CD14-positive monocyte (primary cell): ENCODE measurements around the gene MACF1. TPM values are rescaled to one million over a fixed set of nuclear protein-coding genes. Genes with fewer than 3 reads are reported as not detected.
A peak's percentile ranks its signal among the peaks of the same experiment; 100 is the strongest.

Experiments
- DNase-seq, 3 donors: peaks; one replicate each; pipeline ENCODE4 v3.0.0-alpha.2; 2011 to 2022
- H2AFZ ChIP-seq: 2 replicates; pipeline ENCODE4 v1.6.0; 2012; ENCODE audit warnings: mild to moderate bottlenecking, low read depth, low read length, inconsistent platforms; ENCODE audit not compliant: insufficient read depth, poor library complexity, severe bottlenecking
- H3K27ac ChIP-seq, 2 donors: 1 replicate in 1 of 2; 2 replicates in 1 of 2; pipeline ENCODE4 v1.5.1; 2012 to 2013; ENCODE audit warnings: low read length in 2 of 2, control low read depth in 1 of 2, inconsistent platforms in 1 of 2, low read depth in 1 of 2, mild to moderate bottlenecking in 1 of 2
- H3K27me3 ChIP-seq, 2 donors: one replicate each; pipeline versions ENCODE4 v1.6.0 to v1.6.1; 2011 to 2013; ENCODE audit warnings: low read length in 2 of 2; ENCODE audit not compliant: control insufficient read depth in 2 of 2, insufficient read depth in 2 of 2
- H3K36me3 ChIP-seq, 2 donors: replicated peaks in 1 of 2; 1 replicate in 1 of 2; 2 replicates in 1 of 2; pipeline versions ENCODE4 v1.5.1 to v1.6.1; 2012 to 2013; ENCODE audit warnings: low read length in 2 of 2, control low read depth in 1 of 2, inconsistent platforms in 1 of 2, mild to moderate bottlenecking in 1 of 2; ENCODE audit not compliant: insufficient read depth in 2 of 2, control insufficient read depth in 1 of 2
- H3K4me1 ChIP-seq, 2 donors: 1 replicate in 1 of 2; 2 replicates in 1 of 2; pipeline versions ENCODE4 v1.5.1 to v1.6.1; 2012 to 2013; ENCODE audit warnings: low read length in 2 of 2, control low read depth in 1 of 2, inconsistent platforms in 1 of 2, mild to moderate bottlenecking in 1 of 2, moderate library complexity in 1 of 2; ENCODE audit not compliant: insufficient read depth in 2 of 2, control insufficient read depth in 1 of 2
- H3K4me2 ChIP-seq: replicated peaks from 2 replicates; pipeline ENCODE3; 2012; ENCODE audit warnings: low read length, moderate library complexity, mild to moderate bottlenecking; ENCODE audit not compliant: poor library complexity, severe bottlenecking; ENCODE audit errors: extremely low read depth
- H3K4me3 ChIP-seq, 3 experiments: fragments of 200-600 bp in 1 of 3; sonication (generic) in 1 of 3; replicated peaks in 1 of 3; 1 replicate in 2 of 3; 2 replicates in 1 of 3; pipeline ENCODE4 v1.5.1; 2011 to 2013; ENCODE audit warnings: low read length in 3 of 3, mild to moderate bottlenecking in 3 of 3, control low read depth in 2 of 3, low read depth in 2 of 3, inconsistent platforms in 1 of 3, moderate library complexity in 1 of 3
- H3K79me2 ChIP-seq: 2 replicates; pipeline ENCODE4 v1.6.0; 2012; ENCODE audit warnings: mild to moderate bottlenecking, control low read depth, inconsistent platforms, low read length, moderate library complexity; ENCODE audit not compliant: insufficient read depth
- H3K9ac ChIP-seq: 2 replicates; pipeline ENCODE4 v1.6.0; 2017; ENCODE audit warnings: low read length, mild to moderate bottlenecking; ENCODE audit not compliant: insufficient read depth, poor library complexity, severe bottlenecking
- H3K9me3 ChIP-seq, 2 donors: replicated peaks in 1 of 2; 1 replicate in 1 of 2; 2 replicates in 1 of 2; pipeline versions ENCODE4 v1.5.1 to v1.6.1; 2012 to 2013; ENCODE audit warnings: low read length in 2 of 2, control low read depth in 1 of 2; ENCODE audit not compliant: control insufficient read depth in 1 of 2, insufficient read depth in 1 of 2
- H4K20me1 ChIP-seq: 2 replicates; pipeline ENCODE4 v1.6.0; 2012; ENCODE audit warnings: mild to moderate bottlenecking, low read length, control low read depth, moderate library complexity; ENCODE audit not compliant: insufficient read depth
- H3K27ac Mint-ChIP-seq, 7 donors: one replicate each; pipeline ENCODE4 v1.8.0; 2020; ENCODE audit warnings: mild to moderate bottlenecking in 7 of 7, mixed read lengths in 7 of 7, moderate library complexity in 6 of 7, inconsistent platforms in 2 of 7
- H3K27me3 Mint-ChIP-seq, 3 donors: one replicate each; pipeline ENCODE4 v1.8.0; 2021 to 2022; ENCODE audit warnings: low read depth in 3 of 3, mild to moderate bottlenecking in 3 of 3, mixed read lengths in 3 of 3, moderate library complexity in 3 of 3, inconsistent platforms in 1 of 3
- H3K36me3 Mint-ChIP-seq, 2 donors: one replicate each; pipeline ENCODE4 v1.8.0; 2020; ENCODE audit warnings: mixed read lengths in 2 of 2, inconsistent platforms in 1 of 2, mild to moderate bottlenecking in 1 of 2
- H3K4me1 Mint-ChIP-seq: one replicate; pipeline ENCODE4 v1.8.0; 2020; ENCODE audit warnings: mild to moderate bottlenecking, mixed read lengths
- H3K4me3 Mint-ChIP-seq, 2 donors: one replicate each; pipeline ENCODE4 v1.8.0; 2020; ENCODE audit warnings: mild to moderate bottlenecking in 2 of 2, mixed read lengths in 2 of 2, moderate library complexity in 1 of 2
- H3K9me3 Mint-ChIP-seq, 7 donors: one replicate each; pipeline ENCODE4 v1.8.0; 2020 to 2022; ENCODE audit warnings: mixed read lengths in 7 of 7, mild to moderate bottlenecking in 6 of 7, moderate library complexity in 6 of 7, inconsistent platforms in 2 of 7
- CTCF ChIP-seq: fragments of 200-600 bp; IDR thresholded peaks from one replicate; pipeline ENCODE4 v1.8.0; 2022; ENCODE audit warnings: antibody characterized with exemption, mild to moderate bottlenecking
- WGBS: methylation state at CpG from one replicate; pipeline ENCODE4 v1.1.5; 2013; ENCODE audit warnings: missing lambda C conversion rate; ENCODE audit not compliant: insufficient coverage; 5-methylcytosine and 5-hydroxymethylcytosine counted together
- intact Hi-C, 2 donors: fragments of 100-400 bp; cut with micrococcal nuclease; formaldehyde crosslinking; loops; one replicate each; pipeline versions ENCODE4 v1.15.0 to v1.15.1; 2023
- polyA plus RNA-seq, 3 donors: library from polyadenylated mRNA; depleted of rRNA in 1 of 3; unstranded in 2 of 3; stranded (reverse) in 1 of 3; fragments of 300-500 nt in 2 of 3; fragments of >200 nt in 1 of 3; fragmentation: Illumina TruSeq in 2 of 3; gene quantifications; 1 replicate in 2 of 3; 2 replicates in 1 of 3; pipeline ENCODE4 v1.2.3, GENCODE V29; 2012 to 2021

MACF1 gene
- polyA plus RNA-seq, 3 donors = 3.4 to 36.8 (median 4.5) TPM

GRCh38 chr1:39452540-39452939 lies 248.0 kb downstream of the MACF1 start:
- Histone ChIP-seq H3K4me1 (no peaks in the 10 kb centered on the region), H3K79me2 (no peaks in the 10 kb centered on the region), H3K4me3 (no peak overlapping the region), H3K27me3 (no peaks in the 10 kb centered on the region), H4K20me1 (no peaks in the 10 kb centered on the region), H3K27ac (no peak overlapping the region), H3K36me3 (peaks cover 95 to 100% of the 10 kb centered on the region in 2 donors), H3K9me3 (no peaks in the 10 kb centered on the region), H3K9ac (no peak overlapping the region), H2AFZ (no peak overlapping the region), H3K4me2 (no peak overlapping the region)
- H3K36me3 Mint-ChIP-seq = peaks cover 91 to 100% of the 10 kb centered on the region in 2 donors
- no peak overlapping the region for H3K4me3 Mint-ChIP-seq
- no peaks in the 10 kb centered on the region for H3K4me1 Mint-ChIP-seq
- DNase-seq = no peak
- no peak for TF ChIP-seq CTCF
- H3K27ac Mint-ChIP-seq = peak overlapping the region in 1 of 7 donors; percentile 68
- WGBS = 86% methylated on average over 3 of the region's 5 CpGs
- H3K27me3 Mint-ChIP-seq = no peaks in the 10 kb centered on the region
- intact Hi-C loops = no loop called here
- no peaks in the 10 kb centered on the region for H3K9me3 Mint-ChIP-seq

DNA sequence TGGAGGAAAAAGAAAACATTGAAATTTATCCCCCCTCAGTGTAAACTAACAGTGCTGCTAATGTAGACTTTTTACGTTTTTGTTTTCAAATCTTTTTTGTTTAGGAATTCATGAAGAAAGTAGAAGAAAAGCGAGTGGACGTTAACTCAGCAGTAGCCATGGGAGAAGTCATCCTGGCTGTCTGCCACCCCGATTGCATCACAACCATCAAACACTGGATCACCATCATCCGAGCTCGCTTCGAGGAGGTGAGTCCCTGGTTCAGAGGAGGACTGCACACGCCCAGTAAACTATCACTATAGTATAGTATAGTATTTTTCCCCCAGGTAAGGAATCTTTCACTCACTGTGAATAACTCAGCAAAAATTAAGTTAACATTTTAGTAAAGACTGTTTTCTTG lies 249.1 kb downstream of the MACF1 start:
- no peak for TF ChIP-seq CTCF
- H3K9ac ChIP-seq = no peak overlapping the region
- Mint-ChIP-seq H3K9me3 (no peaks in the 10 kb centered on the region), H3K4me1 (no peaks in the 10 kb centered on the region), H3K36me3 (peaks cover 91 to 100% of the 10 kb centered on the region in 2 donors), H3K4me3 (no peak overlapping the region), H3K27ac (peak overlapping the region in 1 of 7 donors; percentile 23), H3K27me3 (no peaks in the 10 kb centered on the region)
- no peaks in the 10 kb centered on the region for H3K4me1 ChIP-seq
- no peaks in the 10 kb centered on the region for H3K79me2 ChIP-seq
- WGBS = no CpG with 5 or more reads among the region's 8 CpGs
- no peak overlapping the region for H2AFZ ChIP-seq
- H3K4me2 ChIP-seq = no peak overlapping the region
- no peaks in the 10 kb centered on the region for H3K27me3 ChIP-seq
- H3K4me3 ChIP-seq = no peak overlapping the region
- no peak for DNase-seq
- no peaks in the 10 kb centered on the region for H3K9me3 ChIP-seq
- peaks cover 95 to 100% of the 10 kb centered on the region in 2 donors for H3K36me3 ChIP-seq
- no peak overlapping the region for H3K27ac ChIP-seq
- intact Hi-C loops = no loop called here
- no peaks in the 10 kb centered on the region for H4K20me1 ChIP-seq
